ENCODE data around the gene COL24A1.

DNA sequence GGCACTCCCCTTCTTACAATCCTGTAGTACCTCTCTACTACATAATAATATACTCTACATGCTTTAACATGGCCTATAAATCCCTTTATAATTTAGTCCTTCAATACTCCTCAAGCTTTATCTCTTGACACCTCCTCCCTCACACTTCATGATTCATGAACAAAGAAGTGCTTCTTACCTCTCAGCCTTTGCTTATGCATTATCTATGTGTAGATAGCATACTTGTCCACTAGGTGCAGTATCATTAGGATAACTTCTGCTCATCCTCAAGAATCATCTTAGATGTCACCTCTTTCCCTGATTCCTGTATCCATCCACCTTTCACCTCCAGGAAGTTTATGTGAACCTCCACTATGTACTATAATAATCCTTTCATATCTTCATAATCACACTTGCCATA lies 74.4 kb downstream of the COL24A1 start:
- TF ChIP-seq, protein P1, sequence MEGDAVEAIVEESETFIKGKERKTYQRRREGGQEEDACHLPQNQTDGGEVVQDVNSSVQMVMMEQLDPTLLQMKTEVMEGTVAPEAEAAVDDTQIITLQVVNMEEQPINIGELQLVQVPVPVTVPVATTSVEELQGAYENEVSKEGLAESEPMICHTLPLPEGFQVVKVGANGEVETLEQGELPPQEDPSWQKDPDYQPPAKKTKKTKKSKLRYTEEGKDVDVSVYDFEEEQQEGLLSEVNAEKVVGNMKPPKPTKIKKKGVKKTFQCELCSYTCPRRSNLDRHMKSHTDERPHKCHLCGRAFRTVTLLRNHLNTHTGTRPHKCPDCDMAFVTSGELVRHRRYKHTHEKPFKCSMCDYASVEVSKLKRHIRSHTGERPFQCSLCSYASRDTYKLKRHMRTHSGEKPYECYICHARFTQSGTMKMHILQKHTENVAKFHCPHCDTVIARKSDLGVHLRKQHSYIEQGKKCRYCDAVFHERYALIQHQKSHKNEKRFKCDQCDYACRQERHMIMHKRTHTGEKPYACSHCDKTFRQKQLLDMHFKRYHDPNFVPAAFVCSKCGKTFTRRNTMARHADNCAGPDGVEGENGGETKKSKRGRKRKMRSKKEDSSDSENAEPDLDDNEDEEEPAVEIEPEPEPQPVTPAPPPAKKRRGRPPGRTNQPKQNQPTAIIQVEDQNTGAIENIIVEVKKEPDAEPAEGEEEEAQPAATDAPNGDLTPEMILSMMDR (IDR thresholded peaks at IDR 0.05) = no peak
- TF ChIP-seq EP300 (IDR thresholded peaks at IDR 0.05) (no peak), POLR2A (IDR thresholded peaks at IDR 0.05) (no peak), POLR2AphosphoS5 (IDR thresholded peaks at IDR 0.05) (no peak)
